Measurements from ENCODE around the gene HLA-DRB1.
"Not testable (repeated sequence)": the region's sequence is repeated elsewhere in the genome, so short reads cannot be mapped to it uniquely, and the experiment has no call there.

The HLA-DRB1 gene

DNA sequence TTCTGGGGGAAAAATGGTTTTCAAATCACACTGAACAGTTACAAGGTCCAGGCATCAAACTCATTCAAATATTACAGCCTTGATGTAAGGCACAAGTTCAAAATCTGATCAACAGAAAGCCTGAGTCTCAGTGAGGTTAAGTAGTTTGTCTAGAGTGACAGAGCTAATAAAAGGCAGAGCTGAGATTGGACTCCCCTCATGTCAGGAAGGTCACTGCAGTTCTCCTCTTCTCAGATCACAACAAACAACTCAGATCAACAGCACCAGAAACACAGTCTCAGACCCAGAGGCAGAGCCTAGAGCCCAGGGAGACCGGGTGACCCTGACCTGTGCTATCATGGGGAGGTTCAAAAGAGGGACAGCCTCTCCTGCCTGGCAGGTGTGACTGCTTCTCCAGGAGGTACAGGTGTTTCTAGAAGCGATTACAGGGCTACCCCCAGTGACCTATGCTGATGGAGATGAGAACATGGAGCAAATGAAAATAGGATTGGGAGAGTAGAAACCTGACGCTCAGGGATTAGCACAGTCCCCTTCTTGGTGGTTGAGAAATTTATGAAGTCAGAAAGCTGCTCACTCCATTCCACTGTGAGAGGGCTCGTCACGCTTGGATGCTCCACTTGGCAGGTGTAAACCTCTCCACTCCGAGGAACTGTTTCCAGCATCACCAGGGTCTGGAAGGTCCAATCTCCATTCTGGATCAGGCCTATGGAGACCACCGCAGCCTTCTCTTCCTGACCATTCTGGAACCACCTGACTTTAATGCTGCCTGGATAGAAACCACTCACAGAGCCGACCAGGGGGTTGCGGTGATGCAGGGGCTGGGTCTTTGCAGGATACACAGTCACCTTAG lies 35.3 kb downstream of the HLA-DRB1 start:
- DNase-seq, result no peak

DNA sequence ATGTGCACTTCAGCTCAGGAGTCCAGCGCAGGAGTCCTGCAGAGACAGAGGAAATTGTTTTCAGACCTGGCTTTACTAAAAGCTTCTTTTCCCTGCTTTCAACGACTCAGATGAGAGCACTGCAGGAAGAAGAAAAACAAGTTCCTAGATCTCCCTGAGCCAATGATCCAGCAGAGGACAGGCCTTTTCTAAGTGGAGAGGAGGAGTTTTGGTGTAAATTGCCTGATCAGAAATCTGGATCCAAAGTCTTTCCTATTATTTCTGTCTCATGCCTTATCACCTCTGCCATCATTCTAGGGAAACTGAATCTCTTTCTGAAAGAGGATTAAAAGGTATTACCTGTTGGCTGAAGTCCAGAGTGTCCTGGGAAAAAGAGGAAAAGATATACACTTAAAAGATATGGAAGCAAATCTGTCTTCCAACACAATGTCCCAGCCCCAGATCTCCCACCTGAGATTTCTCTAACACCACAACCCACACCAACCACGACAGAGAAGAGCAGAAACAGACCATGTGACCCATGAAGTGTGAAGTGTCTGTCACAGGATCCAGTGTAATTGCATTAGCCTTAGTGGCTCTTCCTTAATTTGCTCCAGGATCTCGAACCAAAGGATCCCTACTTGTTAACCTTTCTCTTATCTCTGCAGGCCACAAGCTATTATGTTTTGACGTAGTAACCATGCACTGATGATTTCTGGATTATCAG lies 36.5 kb downstream of the HLA-DRB1 start:
- no peak for DNase-seq

DNA sequence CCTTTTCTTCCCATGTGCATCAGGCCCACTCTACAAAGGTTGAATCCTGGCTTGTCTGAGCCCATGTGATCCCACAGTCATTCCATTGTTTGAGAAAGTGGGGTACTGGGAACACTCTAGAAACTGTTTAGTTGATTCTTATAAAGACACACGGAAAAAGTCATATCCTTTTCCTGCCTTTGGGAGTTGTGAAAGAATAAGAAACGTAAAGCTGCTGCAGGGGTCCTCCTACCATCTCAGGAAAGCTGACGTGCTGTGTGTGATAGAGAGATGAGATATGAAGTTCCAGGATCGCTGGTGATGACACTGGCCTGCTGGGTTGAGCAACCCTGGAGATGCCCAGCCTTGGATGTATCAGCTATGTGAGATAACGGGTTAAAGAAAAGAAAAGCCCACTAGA lies 38.2 kb downstream of the HLA-DRB1 start:
- no peak for DNase-seq

DNA sequence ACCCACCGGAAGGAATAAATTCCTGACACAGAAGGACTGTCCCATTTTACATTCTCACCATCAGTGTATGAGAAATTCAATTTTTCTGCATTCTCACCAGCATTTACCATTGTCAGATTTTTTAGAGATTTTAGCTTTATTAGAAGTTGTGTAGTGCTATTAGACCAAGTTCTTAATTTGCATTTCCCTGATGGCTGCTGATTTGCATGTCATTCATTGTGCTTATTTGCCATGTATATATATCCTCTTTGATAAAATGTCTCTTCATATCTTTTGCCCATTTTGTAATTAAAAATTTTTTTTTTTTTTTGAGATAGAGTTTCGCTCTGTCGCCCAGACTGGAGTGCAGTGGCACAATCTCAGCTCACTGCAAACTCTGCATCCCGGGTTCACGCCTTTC lies 49.8 kb downstream of the HLA-DRB1 start:
- DNase-seq, result no peak

DNA sequence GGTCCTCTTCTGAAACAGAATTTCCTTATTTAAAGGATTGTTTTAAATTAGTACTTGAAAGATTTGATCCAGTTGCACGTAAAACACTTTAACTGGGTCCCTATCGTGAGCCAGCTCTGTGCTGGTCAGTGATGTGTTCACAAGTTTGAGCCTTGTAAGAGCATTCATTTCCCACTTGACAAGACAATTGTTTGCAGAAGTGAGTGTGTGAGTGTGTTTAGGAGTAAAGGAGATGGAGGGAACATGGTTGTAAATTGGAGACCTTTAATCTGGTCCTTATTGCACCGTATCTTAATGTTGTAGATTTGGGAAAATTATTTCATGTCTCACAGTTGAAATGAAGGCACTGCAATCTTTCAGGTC lies 59.2 kb downstream of the HLA-DRB1 start:
- DNase-seq, result not testable (repeated sequence)

DNA sequence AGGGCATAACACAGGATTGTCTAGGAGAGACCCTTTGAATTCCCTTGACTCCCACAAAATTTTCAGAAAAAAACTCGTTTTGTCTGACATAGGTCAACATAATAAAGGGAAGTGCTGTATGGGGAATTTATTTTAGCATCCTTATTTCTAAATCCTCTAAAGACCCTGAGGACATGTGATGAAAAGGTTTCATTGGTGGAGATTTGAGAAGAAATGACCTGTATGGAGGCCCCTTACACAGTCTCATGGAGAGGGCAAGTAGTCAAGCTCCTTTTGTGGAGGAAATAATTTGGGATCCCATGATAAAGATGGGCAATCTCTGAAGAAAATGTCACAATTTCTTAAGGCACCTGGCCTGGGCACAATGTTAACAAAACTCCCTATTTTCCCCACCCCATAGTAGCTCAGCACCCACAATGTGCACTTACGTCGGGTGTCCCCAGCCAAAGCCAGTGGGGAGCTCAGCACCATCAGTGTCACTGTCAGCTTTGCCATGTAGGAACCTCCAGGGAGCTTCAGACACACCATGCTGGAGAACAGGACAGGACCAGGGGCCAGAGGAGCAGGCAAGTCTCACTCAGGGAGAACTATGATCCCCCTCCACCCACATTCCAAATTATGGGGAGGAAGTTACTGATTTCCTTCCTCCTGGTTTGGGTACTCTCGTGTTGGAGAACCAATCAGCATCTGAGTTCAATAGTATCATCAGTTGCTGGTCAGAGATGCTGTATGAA lies 59.8 kb downstream of the HLA-DRB1 start, which contains the start of gene HLA-DRB5:
Gene HLA-DRB5, minus strand, starts transcription at position 591 of the 734 bp plus-strand sequence. Its CDS starts 63 bp downstream, at position 528.
- DNase-seq, result no peak

All from NCI-H2171 (cell line).